HEK293 (cell line): Measurements from ENCODE around the gene PAX9.

ENCODE experiments used
- BCL11B ChIP-seq: fragments of 450-650 bp; formaldehyde crosslinking; IDR thresholded peaks from 2 replicates; pipeline ENCODE4 v1.5.1; 2016; ENCODE audit warnings: low read depth, missing biosample characterization, missing genetic modification characterization
- EGR2 ChIP-seq: fragments of 450-650 bp; formaldehyde crosslinking; IDR thresholded peaks from 2 replicates; pipeline ENCODE4 v1.5.1; 2016; ENCODE audit warnings: low read depth, missing biosample characterization, missing genetic modification characterization
- KLF9 ChIP-seq: fragments of 450-650 bp; formaldehyde crosslinking; IDR thresholded peaks from 2 replicates; pipeline ENCODE4 v1.5.1; 2016; ENCODE audit warnings: missing biosample characterization, missing genetic modification characterization, low read depth
- MZF1 ChIP-seq: fragments of 450-650 bp; formaldehyde crosslinking; IDR thresholded peaks from 2 replicates; pipeline ENCODE4 v1.5.1; 2017; ENCODE audit warnings: missing biosample characterization, missing genetic modification characterization, borderline replicate concordance
- OVOL3 ChIP-seq: fragments of 450-650 bp; formaldehyde crosslinking; IDR thresholded peaks from 2 replicates; pipeline ENCODE4 v1.5.1; 2016; ENCODE audit warnings: missing biosample characterization, missing genetic modification characterization
- RBAK ChIP-seq: fragments of 450-650 bp; formaldehyde crosslinking; IDR thresholded peaks from 2 replicates; pipeline ENCODE4 v1.5.1; 2016; ENCODE audit warnings: missing biosample characterization, missing genetic modification characterization
- WT1 ChIP-seq: fragments of 450-650 bp; formaldehyde crosslinking; IDR thresholded peaks from 2 replicates; pipeline ENCODE4 v1.5.1; 2016; ENCODE audit warnings: missing biosample characterization, missing genetic modification characterization
- YY1 ChIP-seq: fragments of 450-650 bp; formaldehyde crosslinking; IDR thresholded peaks from 2 replicates; pipeline ENCODE4 v1.5.1; 2018; ENCODE audit warnings: missing biosample characterization, missing genetic modification characterization
- ZBTB8A ChIP-seq: fragments of 450-650 bp; formaldehyde crosslinking; IDR thresholded peaks from 2 replicates; pipeline ENCODE4 v1.5.1; 2016; ENCODE audit warnings: missing biosample characterization, missing genetic modification characterization
- ZNF114 ChIP-seq: fragments of 450-650 bp; formaldehyde crosslinking; IDR thresholded peaks from 2 replicates; pipeline ENCODE4 v1.5.0; 2017; ENCODE audit warnings: missing biosample characterization, missing genetic modification characterization
- ZNF16 ChIP-seq: fragments of 450-650 bp; formaldehyde crosslinking; IDR thresholded peaks from 2 replicates; pipeline ENCODE4 v1.5.1; 2016; ENCODE audit warnings: low read depth, missing biosample characterization, missing genetic modification characterization
- ZNF266 ChIP-seq: fragments of 450-650 bp; formaldehyde crosslinking; IDR thresholded peaks from 2 replicates; pipeline ENCODE4 v1.5.1; 2016; ENCODE audit warnings: missing biosample characterization, missing genetic modification characterization, low read depth
- ZNF274 ChIP-seq, 2 experiments: fragments of 200-500 bp in 1 of 2; fragments of 450-650 bp in 1 of 2; sonication (Bioruptor generic) in 1 of 2; formaldehyde crosslinking in 1 of 2; IDR thresholded peaks; 2 replicates each; pipeline versions ENCODE4 v1.5.1 to v1.6.1; 2014 to 2016; ENCODE audit warnings: borderline replicate concordance in 1 of 2, inconsistent platforms in 1 of 2, low read length in 1 of 2, missing biosample characterization in 1 of 2, missing genetic modification characterization in 1 of 2
- ZNF324 ChIP-seq: fragments of 450-650 bp; formaldehyde crosslinking; IDR thresholded peaks from 2 replicates; pipeline ENCODE4 v1.5.1; 2016; ENCODE audit warnings: missing biosample characterization, missing genetic modification characterization
- ZNF514 ChIP-seq: fragments of 450-650 bp; formaldehyde crosslinking; IDR thresholded peaks from 2 replicates; pipeline ENCODE4 v1.5.1; 2016; ENCODE audit warnings: missing biosample characterization, missing genetic modification characterization
- ZNF530 ChIP-seq: fragments of 450-650 bp; formaldehyde crosslinking; IDR thresholded peaks from 2 replicates; pipeline ENCODE4 v1.5.1; 2016; ENCODE audit warnings: low read depth, missing biosample characterization, missing genetic modification characterization
- ZNF560 ChIP-seq: fragments of 450-650 bp; formaldehyde crosslinking; IDR thresholded peaks from 2 replicates; pipeline ENCODE4 v1.5.1; 2017; ENCODE audit warnings: missing biosample characterization, missing genetic modification characterization, borderline replicate concordance
- ZNF600 ChIP-seq: fragments of 450-650 bp; formaldehyde crosslinking; IDR thresholded peaks from 2 replicates; pipeline ENCODE4 v1.5.1; 2016; ENCODE audit warnings: missing biosample characterization, missing genetic modification characterization
- ZNF777 ChIP-seq: fragments of 450-650 bp; formaldehyde crosslinking; IDR thresholded peaks from 2 replicates; pipeline ENCODE4 v1.5.1; 2017; ENCODE audit warnings: missing biosample characterization, missing genetic modification characterization, borderline replicate concordance
- ZSCAN30 ChIP-seq: fragments of 450-650 bp; IDR thresholded peaks from 2 replicates; pipeline ENCODE4 v1.5.1; 2018; ENCODE audit warnings: missing biosample characterization, mild to moderate bottlenecking, missing genetic modification characterization, moderate library complexity
- TF ChIP-seq, protein P1 (sequence below): fragments of 450-650 bp; formaldehyde crosslinking; conservative IDR thresholded peaks from 2 replicates; pipeline ENCODE4 v1.5.1; 2016; ENCODE audit warnings: low read depth, missing biosample characterization, missing genetic modification characterization
- TF ChIP-seq, protein P2 (sequence below): fragments of 450-650 bp; formaldehyde crosslinking; IDR thresholded peaks from 2 replicates; pipeline ENCODE4 v1.5.1; 2016; ENCODE audit warnings: missing biosample characterization, missing genetic modification characterization
- TF ChIP-seq, protein P3 (sequence below): fragments of 450-650 bp; formaldehyde crosslinking; IDR thresholded peaks from 2 replicates; pipeline ENCODE4 v1.5.1; 2016; ENCODE audit warnings: missing biosample characterization, missing genetic modification characterization, borderline replicate concordance
- TF ChIP-seq, protein P4 (sequence below): fragments of 450-650 bp; formaldehyde crosslinking; IDR thresholded peaks from 2 replicates; pipeline ENCODE4 v1.5.1; 2016; ENCODE audit warnings: missing biosample characterization, missing genetic modification characterization, borderline replicate concordance
- TF ChIP-seq, protein P5 (sequence below): fragments of 450-650 bp; formaldehyde crosslinking; IDR thresholded peaks from 2 replicates; pipeline ENCODE4 v1.5.1; 2016; ENCODE audit warnings: missing biosample characterization, missing genetic modification characterization

PAX9 gene

DNA sequence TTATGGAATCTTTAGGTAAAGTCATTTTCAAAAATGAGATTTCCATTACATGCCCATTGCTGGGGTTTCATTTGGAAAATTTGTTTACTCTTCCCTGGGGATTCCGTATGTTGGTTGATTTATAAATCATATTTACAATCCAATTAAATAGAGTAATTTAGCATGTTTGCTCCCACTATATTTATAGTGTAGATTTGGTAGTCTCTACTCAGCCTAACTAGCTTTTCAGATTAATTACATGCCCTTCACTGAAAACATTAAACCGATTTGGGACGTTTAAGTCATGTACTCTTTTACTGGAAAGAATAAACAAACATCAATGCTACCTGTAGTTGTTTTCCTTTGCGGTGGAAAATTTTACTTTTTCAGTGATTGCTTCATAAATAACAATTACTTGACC is 10.4 kb downstream of the PAX9 start (continued):
- TF ChIP-seq, protein P1, sequence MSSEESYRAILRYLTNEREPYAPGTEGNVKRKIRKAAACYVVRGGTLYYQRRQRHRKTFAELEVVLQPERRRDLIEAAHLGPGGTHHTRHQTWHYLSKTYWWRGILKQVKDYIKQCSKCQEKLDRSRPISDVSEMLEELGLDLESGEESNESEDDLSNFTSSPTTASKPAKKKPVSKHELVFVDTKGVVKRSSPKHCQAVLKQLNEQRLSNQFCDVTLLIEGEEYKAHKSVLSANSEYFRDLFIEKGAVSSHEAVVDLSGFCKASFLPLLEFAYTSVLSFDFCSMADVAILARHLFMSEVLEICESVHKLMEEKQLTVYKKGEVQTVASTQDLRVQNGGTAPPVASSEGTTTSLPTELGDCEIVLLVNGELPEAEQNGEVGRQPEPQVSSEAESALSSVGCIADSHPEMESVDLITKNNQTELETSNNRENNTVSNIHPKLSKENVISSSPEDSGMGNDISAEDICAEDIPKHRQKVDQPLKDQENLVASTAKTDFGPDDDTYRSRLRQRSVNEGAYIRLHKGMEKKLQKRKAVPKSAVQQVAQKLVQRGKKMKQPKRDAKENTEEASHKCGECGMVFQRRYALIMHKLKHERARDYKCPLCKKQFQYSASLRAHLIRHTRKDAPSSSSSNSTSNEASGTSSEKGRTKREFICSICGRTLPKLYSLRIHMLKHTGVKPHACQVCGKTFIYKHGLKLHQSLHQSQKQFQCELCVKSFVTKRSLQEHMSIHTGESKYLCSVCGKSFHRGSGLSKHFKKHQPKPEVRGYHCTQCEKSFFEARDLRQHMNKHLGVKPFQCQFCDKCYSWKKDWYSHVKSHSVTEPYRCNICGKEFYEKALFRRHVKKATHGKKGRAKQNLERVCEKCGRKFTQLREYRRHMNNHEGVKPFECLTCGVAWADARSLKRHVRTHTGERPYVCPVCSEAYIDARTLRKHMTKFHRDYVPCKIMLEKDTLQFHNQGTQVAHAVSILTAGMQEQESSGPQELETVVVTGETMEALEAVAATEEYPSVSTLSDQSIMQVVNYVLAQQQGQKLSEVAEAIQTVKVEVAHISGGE (tag by site-specific recombination): no peak
- TF ChIP-seq ZNF530 (tag by site-specific recombination) (no peak), YY1 (tag by site-specific recombination) (no peak), BCL11B (no peak), ZBTB8A (tag by site-specific recombination) (peak; percentile 20; the same call in 1 of the 2 replicates), ZNF324 (no peak), KLF9 (tag by site-specific recombination) (no peak), EGR2 (tag by site-specific recombination) (no peak), ZNF274 (IDR thresholded peaks at IDR 0.05; ENCODE audit: low read length) (no peak), ZNF274 (tag by site-specific recombination; IDR thresholded peaks at IDR 0.05; ENCODE audit: borderline replicate concordance) (no peak), MZF1 (tag by site-specific recombination) (no peak), ZNF114 (tag by site-specific recombination) (no peak), ZNF16 (tag by site-specific recombination) (no peak), ZNF600 (tag by site-specific recombination) (no peak), ZSCAN30 (tag by site-specific recombination) (peak; percentile 13; the same call in 1 of the 2 replicates), RBAK (no peak), ZNF777 (tag by site-specific recombination) (no peak), ZNF266 (tag by site-specific recombination) (no peak), ZNF514 (tag by site-specific recombination) (no peak), WT1 (tag by site-specific recombination) (peak; percentile 93), OVOL3 (peak; percentile 55; the same call in 1 of the 2 replicates), ZNF560 (no peak)
- TF ChIP-seq, protein P2, sequence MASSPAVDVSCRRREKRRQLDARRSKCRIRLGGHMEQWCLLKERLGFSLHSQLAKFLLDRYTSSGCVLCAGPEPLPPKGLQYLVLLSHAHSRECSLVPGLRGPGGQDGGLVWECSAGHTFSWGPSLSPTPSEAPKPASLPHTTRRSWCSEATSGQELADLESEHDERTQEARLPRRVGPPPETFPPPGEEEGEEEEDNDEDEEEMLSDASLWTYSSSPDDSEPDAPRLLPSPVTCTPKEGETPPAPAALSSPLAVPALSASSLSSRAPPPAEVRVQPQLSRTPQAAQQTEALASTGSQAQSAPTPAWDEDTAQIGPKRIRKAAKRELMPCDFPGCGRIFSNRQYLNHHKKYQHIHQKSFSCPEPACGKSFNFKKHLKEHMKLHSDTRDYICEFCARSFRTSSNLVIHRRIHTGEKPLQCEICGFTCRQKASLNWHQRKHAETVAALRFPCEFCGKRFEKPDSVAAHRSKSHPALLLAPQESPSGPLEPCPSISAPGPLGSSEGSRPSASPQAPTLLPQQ (tag by site-specific recombination): no peak
- TF ChIP-seq, protein P3, sequence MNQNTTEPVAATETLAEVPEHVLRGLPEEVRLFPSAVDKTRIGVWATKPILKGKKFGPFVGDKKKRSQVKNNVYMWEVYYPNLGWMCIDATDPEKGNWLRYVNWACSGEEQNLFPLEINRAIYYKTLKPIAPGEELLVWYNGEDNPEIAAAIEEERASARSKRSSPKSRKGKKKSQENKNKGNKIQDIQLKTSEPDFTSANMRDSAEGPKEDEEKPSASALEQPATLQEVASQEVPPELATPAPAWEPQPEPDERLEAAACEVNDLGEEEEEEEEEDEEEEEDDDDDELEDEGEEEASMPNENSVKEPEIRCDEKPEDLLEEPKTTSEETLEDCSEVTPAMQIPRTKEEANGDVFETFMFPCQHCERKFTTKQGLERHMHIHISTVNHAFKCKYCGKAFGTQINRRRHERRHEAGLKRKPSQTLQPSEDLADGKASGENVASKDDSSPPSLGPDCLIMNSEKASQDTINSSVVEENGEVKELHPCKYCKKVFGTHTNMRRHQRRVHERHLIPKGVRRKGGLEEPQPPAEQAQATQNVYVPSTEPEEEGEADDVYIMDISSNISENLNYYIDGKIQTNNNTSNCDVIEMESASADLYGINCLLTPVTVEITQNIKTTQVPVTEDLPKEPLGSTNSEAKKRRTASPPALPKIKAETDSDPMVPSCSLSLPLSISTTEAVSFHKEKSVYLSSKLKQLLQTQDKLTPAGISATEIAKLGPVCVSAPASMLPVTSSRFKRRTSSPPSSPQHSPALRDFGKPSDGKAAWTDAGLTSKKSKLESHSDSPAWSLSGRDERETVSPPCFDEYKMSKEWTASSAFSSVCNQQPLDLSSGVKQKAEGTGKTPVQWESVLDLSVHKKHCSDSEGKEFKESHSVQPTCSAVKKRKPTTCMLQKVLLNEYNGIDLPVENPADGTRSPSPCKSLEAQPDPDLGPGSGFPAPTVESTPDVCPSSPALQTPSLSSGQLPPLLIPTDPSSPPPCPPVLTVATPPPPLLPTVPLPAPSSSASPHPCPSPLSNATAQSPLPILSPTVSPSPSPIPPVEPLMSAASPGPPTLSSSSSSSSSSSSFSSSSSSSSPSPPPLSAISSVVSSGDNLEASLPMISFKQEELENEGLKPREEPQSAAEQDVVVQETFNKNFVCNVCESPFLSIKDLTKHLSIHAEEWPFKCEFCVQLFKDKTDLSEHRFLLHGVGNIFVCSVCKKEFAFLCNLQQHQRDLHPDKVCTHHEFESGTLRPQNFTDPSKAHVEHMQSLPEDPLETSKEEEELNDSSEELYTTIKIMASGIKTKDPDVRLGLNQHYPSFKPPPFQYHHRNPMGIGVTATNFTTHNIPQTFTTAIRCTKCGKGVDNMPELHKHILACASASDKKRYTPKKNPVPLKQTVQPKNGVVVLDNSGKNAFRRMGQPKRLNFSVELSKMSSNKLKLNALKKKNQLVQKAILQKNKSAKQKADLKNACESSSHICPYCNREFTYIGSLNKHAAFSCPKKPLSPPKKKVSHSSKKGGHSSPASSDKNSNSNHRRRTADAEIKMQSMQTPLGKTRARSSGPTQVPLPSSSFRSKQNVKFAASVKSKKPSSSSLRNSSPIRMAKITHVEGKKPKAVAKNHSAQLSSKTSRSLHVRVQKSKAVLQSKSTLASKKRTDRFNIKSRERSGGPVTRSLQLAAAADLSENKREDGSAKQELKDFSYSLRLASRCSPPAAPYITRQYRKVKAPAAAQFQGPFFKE: no peak
- TF ChIP-seq, protein P4, sequence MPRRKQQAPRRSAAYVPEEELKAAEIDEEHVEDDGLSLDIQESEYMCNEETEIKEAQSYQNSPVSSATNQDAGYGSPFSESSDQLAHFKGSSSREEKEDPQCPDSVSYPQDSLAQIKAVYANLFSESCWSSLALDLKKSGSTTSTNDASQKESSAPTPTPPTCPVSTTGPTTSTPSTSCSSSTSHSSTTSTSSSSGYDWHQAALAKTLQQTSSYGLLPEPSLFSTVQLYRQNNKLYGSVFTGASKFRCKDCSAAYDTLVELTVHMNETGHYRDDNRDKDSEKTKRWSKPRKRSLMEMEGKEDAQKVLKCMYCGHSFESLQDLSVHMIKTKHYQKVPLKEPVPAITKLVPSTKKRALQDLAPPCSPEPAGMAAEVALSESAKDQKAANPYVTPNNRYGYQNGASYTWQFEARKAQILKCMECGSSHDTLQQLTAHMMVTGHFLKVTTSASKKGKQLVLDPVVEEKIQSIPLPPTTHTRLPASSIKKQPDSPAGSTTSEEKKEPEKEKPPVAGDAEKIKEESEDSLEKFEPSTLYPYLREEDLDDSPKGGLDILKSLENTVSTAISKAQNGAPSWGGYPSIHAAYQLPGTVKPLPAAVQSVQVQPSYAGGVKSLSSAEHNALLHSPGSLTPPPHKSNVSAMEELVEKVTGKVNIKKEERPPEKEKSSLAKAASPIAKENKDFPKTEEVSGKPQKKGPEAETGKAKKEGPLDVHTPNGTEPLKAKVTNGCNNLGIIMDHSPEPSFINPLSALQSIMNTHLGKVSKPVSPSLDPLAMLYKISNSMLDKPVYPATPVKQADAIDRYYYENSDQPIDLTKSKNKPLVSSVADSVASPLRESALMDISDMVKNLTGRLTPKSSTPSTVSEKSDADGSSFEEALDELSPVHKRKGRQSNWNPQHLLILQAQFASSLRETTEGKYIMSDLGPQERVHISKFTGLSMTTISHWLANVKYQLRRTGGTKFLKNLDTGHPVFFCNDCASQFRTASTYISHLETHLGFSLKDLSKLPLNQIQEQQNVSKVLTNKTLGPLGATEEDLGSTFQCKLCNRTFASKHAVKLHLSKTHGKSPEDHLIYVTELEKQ: no peak
- TF ChIP-seq, protein P5, sequence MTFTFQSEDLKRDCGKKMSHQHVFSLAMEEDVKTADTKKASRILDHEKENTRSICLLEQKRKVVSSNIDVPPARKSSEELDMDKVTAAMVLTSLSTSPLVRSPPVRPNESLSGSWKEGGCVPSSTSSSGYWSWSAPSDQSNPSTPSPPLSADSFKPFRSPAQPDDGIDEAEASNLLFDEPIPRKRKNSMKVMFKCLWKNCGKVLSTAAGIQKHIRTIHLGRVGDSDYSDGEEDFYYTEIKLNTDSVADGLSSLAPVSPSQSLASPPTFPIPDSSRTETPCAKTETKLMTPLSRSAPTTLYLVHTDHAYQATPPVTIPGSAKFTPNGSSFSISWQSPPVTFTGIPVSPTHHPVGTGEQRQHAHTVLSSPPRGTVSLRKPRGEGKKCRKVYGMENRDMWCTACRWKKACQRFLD (tag by site-specific recombination): no peak
